Activated T-cell treated with anti-CD3 and anti-CD28 coated beads for 1 hour (primary cell): ENCODE measurements around the gene NUB1.

Experiments used
- DNase-seq: peaks from one replicate; pipeline ENCODE4 v3.0.0-alpha.2; 2020; ENCODE audit warnings: low read depth

NUB1 gene

GRCh38 chr7:151405588-151405987, 64.0 kb downstream of the NUB1 start:
- DNase-seq: no peak

GRCh38 chr7:151406051-151406875, 64.7 kb downstream of the NUB1 start:
- no peak for DNase-seq

GRCh38 chr7:151406886-151407583, 65.4 kb downstream of the NUB1 start:
- no peak for DNase-seq

- DNase-seq: no peak
Observed at GRCh38 chr7:151408498-151408838, 66.9 kb downstream of the NUB1 start.

- DNase-seq: peak; percentile 34
Observed at GRCh38 chr7:151408839-151409666, 67.4 kb downstream of the NUB1 start.

GRCh38 chr7:151409667-151410404, 68.2 kb downstream of the NUB1 start, which contains the start of gene WDR86:
Gene WDR86 (minus strand): TSS chr7:151410038. CDS start chr7:151409589, 449 bp downstream.
- DNase-seq: no peak

- no peak for DNase-seq
Observed at GRCh38 chr7:151410405-151411390, 69.1 kb downstream of the NUB1 start.

GRCh38 chr7:151411551-151411950, 69.9 kb downstream of the NUB1 start:
- no peak for DNase-seq

- no peak for DNase-seq
Observed at GRCh38 chr7:151412318-151412717, 70.7 kb downstream of the NUB1 start.

GRCh38 chr7:151413241-151413640, 71.6 kb downstream of the NUB1 start:
- no peak for DNase-seq

GRCh38 chr7:151415375-151416105, 73.9 kb downstream of the NUB1 start:
- no peak for DNase-seq

GRCh38 chr7:151416112-151416940, 74.7 kb downstream of the NUB1 start:
- no peak for DNase-seq

- no peak for DNase-seq
Observed at GRCh38 chr7:151416941-151417315, 75.3 kb downstream of the NUB1 start.

GRCh38 chr7:151420144-151420543, 78.5 kb downstream of the NUB1 start:
- DNase-seq: no peak

- DNase-seq: no peak
Observed at GRCh38 chr7:151422212-151422611, 80.6 kb downstream of the NUB1 start.

- no peak for DNase-seq
Observed at GRCh38 chr7:151423226-151423625, 81.6 kb downstream of the NUB1 start.

- no peak for DNase-seq
Observed at GRCh38 chr7:151423936-151424335, 82.3 kb downstream of the NUB1 start.

GRCh38 chr7:151424799-151425198, 83.2 kb downstream of the NUB1 start:
- DNase-seq: no peak
